Small intestine (tissue), 7 donors: Measurements from ENCODE around the gene POLR3H. TPM values are rescaled to one million over a fixed set of nuclear protein-coding genes. Genes with fewer than 3 reads are reported as not detected.

ENCODE experiments used
- DNase-seq, 2 donors: peaks; one replicate each; pipeline versions ENCODE4 v3.0.0 to v3.0.0-alpha.2; 2013
- FAIRE-seq: peaks from 2 replicates; lab custom pipeline; 2012; peaks lifted over from hg19 to GRCh38; lab: Jason Lieb, UNC
- H3K27ac ChIP-seq, 3 donors: one replicate each; pipeline ENCODE4 v1.5.1; 2013; ENCODE audit warnings: low read length in 2 of 3, mild to moderate bottlenecking in 2 of 3, control low read depth in 1 of 3, inconsistent platforms in 1 of 3, low read depth in 1 of 3, moderate library complexity in 1 of 3
- H3K27me3 ChIP-seq, 3 donors: one replicate each; pipeline ENCODE4 v1.6.1; 2013; ENCODE audit warnings: low read length in 3 of 3, inconsistent platforms in 1 of 3; ENCODE audit not compliant: control insufficient read depth in 3 of 3, insufficient read depth in 3 of 3
- H3K36me3 ChIP-seq, 3 donors: one replicate each; pipeline ENCODE4 v1.6.1; 2013; ENCODE audit warnings: low read length in 3 of 3, inconsistent platforms in 1 of 3, low read depth in 1 of 3, mild to moderate bottlenecking in 1 of 3, moderate library complexity in 1 of 3; ENCODE audit not compliant: control insufficient read depth in 3 of 3, insufficient read depth in 2 of 3
- H3K4me1 ChIP-seq, 3 donors: one replicate each; pipeline ENCODE4 v1.6.1; 2013; ENCODE audit warnings: low read length in 2 of 3, inconsistent platforms in 1 of 3, low read depth in 1 of 3, mild to moderate bottlenecking in 1 of 3, moderate library complexity in 1 of 3; ENCODE audit not compliant: control insufficient read depth in 3 of 3, insufficient read depth in 2 of 3
- H3K4me3 ChIP-seq, 3 donors: one replicate each; pipeline ENCODE4 v1.5.1; 2013; ENCODE audit warnings: low read length in 3 of 3, control low read depth in 1 of 3, inconsistent platforms in 1 of 3, low read depth in 1 of 3, mild to moderate bottlenecking in 1 of 3, moderate library complexity in 1 of 3
- H3K9me3 ChIP-seq, 2 donors: one replicate each; pipeline ENCODE4 v1.6.1; 2013; ENCODE audit warnings: low read depth in 1 of 2, low read length in 1 of 2; ENCODE audit not compliant: control insufficient read depth in 2 of 2, insufficient read depth in 1 of 2
- WGBS, 3 donors: extraction: QIAGEN DNeasy Blood & Tissue Kit; methylation state at CpG; one replicate each; pipeline ENCODE4 v1.1.7; 2013; 5-methylcytosine and 5-hydroxymethylcytosine counted together
- polyA plus RNA-seq, 4 donors: library from polyadenylated mRNA; stranded (reverse) in 3 of 4; unstranded in 1 of 4; fragments of 200-250 nt in 3 of 4; fragments of 120-200 nt in 1 of 4; gene quantifications; one replicate each; pipeline versions ENCODE4 v1.2.1 to v1.2.3, GENCODE V29; 2013
- donor health status: healthy with polysubstance abuse.
- donor health status: control.
- donor health status: control.
- donor health status: Bipolar disorder and iron deficiency.
- donor health status: healthy.

POLR3H gene
- polyA plus RNA-seq, 4 donors = 2.7 to 18.2 (median 9.5) TPM

- Histone ChIP-seq H3K4me3 (no peak overlapping the region), H3K9me3 (no peaks in the 10 kb centered on the region), H3K27ac (no peak overlapping the region), H3K27me3 (no peaks in the 10 kb centered on the region), H3K36me3 (peaks cover 22 to 97% (median 39%) of the 10 kb centered on the region in 3 donors), H3K4me1 (peaks cover 0 to 3% (median 0%) of the 10 kb centered on the region in 3 donors)
- 82 to 88% (median 82%) methylated on average over 5 of the region's 5 CpGs for WGBS, 3 donors
- FAIRE-seq (no peak), DNase-seq (no peak)
Measured at GRCh38 chr22:41513391-41513790, 30.9 kb downstream of the POLR3H start.

- 77 to 88% (median 86%) methylated on average over 17 of the region's 17 CpGs for WGBS, 3 donors
- Histone ChIP-seq H3K36me3 (peaks cover 22 to 97% (median 44%) of the 10 kb centered on the region in 3 donors), H3K27me3 (no peaks in the 10 kb centered on the region), H3K9me3 (no peaks in the 10 kb centered on the region), H3K4me1 (peaks cover 0 to 3% (median 0%) of the 10 kb centered on the region in 3 donors), H3K4me3 (no peak overlapping the region), H3K27ac (no peak overlapping the region)
- no peak for DNase-seq
- no peak for FAIRE-seq
Measured at GRCh38 chr22:41512421-41513194, 31.7 kb downstream of the POLR3H start.

DNA sequence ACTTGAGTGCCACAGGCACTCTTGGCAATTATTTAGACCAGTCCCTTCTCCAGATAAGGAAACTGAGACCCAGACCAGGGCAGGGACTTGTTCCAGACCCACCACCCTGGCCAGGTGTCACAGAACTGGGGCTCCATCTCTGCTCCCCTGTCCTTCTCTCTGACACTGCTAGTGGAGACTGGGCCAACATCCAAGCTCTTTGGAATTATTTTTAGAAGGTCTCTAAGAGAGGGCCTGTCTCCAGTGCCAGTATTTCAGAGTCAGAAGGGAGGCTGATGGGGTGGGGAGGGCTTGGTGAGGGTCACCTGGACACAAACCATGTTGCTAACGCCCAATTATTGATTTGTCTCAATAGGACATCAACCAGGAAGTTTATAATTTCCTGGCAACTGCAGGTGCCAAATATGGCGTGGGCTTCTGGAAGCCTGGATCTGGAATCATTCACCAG is 32.7 kb downstream of the POLR3H start:
- DNase-seq = no peak
- Histone ChIP-seq H3K27ac (peak overlapping the region in 1 of 3 donors; percentile 13), H3K4me3 (no peak overlapping the region)

DNA sequence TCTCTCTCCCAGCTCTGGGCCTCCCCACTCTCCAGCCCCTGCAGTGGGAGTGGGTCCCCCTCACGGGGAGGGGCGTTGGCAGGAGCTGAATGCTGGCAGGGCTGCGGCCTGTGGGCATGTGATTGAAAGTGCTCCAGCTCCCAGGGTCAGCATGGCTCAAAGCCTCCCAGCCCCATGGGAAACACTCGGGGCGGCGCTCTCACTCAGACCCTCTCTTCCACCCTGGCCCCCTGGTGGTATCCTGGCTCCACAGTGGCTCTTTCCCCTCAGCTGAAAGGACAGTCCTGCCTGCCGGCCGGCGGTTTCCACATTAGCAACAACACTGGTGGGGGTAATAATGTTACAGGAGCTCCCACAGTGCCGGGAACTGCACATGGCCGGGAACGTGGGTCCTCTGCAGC is 35.5 kb downstream of the POLR3H start:
- no peaks in the 10 kb centered on the region for H3K9me3 ChIP-seq
- no peak for DNase-seq
- H3K27me3 ChIP-seq = no peaks in the 10 kb centered on the region
- H3K36me3 ChIP-seq = peaks cover 11 to 95% (median 44%) of the 10 kb centered on the region in 3 donors
- no peak overlapping the region for H3K4me3 ChIP-seq
- 81 to 91% (median 87%) methylated on average over 12 of the region's 12 CpGs for WGBS, 3 donors
- no peak for FAIRE-seq
- H3K27ac ChIP-seq = no peak overlapping the region
- no peaks in the 10 kb centered on the region for H3K4me1 ChIP-seq

More for the DNA sequence above, 32.7 kb downstream of the POLR3H start:
- WGBS, 3 donors = 35 to 62% (median 39%) methylated on average over 2 of the region's 2 CpGs
- no peak for FAIRE-seq
- no peaks in the 10 kb centered on the region for H3K9me3 ChIP-seq
- H3K4me1 ChIP-seq = no peaks in the 10 kb centered on the region
- no peaks in the 10 kb centered on the region for H3K27me3 ChIP-seq
- H3K36me3 ChIP-seq = peaks cover 18 to 98% (median 48%) of the 10 kb centered on the region in 3 donors

DNA sequence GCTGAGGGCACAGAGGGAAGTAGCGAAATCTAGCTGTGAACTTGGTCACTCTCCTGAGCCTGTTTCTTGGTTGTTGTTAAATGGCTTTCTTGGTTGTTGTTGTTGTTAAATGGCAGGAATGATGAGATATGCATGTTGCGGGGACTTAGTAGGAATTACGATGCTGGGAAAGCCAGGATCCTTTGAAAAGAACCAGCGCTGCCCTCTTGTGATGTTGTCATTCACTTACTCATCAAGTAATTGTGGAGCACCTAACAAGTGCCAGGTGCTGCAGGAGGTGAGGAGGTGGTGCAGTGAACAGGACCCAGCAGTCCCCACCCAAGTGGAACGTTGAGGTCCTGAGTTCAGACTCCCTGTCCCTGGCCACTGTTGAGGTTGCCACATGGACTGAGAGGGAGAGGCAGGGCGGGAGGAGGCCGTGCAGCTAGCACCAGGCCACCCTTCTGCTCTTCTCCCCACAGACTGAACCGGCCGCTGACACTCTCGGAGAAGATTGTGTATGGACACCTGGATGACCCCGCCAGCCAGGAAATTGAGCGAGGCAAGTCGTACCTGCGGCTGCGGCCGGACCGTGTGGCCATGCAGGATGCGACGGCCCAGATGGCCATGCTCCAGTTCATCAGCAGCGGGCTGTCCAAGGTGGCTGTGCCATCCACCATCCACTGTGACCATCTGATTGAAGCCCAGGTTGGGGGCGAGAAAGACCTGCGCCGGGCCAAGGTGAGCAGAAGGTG is 36.8 kb downstream of the POLR3H start:
- DNase-seq (no peak), FAIRE-seq (no peak)
- Histone ChIP-seq H3K36me3 (peaks cover 10 to 94% (median 43%) of the 10 kb centered on the region in 3 donors), H3K4me1 (no peaks in the 10 kb centered on the region), H3K4me3 (no peak overlapping the region), H3K27me3 (no peaks in the 10 kb centered on the region), H3K9me3 (no peaks in the 10 kb centered on the region), H3K27ac (no peak overlapping the region)
- 91 to 92% (median 91%) methylated on average over 23 of the region's 23 CpGs for WGBS, 3 donors

- H3K4me3 ChIP-seq = no peak overlapping the region
- no peaks in the 10 kb centered on the region for H3K27me3 ChIP-seq
- FAIRE-seq (no peak), DNase-seq (no peak)
- H3K27ac ChIP-seq = no peak overlapping the region
- H3K36me3 ChIP-seq = peaks cover 14 to 96% (median 48%) of the 10 kb centered on the region in 3 donors
- 90 to 93% (median 92%) methylated on average over 10 of the region's 10 CpGs for WGBS, 3 donors
- peaks cover 0 to 5% (median 0%) of the 10 kb centered on the region in 3 donors for H3K4me1 ChIP-seq
- no peaks in the 10 kb centered on the region for H3K9me3 ChIP-seq
Measured at GRCh38 chr22:41505511-41506220, 38.6 kb downstream of the POLR3H start.

DNA sequence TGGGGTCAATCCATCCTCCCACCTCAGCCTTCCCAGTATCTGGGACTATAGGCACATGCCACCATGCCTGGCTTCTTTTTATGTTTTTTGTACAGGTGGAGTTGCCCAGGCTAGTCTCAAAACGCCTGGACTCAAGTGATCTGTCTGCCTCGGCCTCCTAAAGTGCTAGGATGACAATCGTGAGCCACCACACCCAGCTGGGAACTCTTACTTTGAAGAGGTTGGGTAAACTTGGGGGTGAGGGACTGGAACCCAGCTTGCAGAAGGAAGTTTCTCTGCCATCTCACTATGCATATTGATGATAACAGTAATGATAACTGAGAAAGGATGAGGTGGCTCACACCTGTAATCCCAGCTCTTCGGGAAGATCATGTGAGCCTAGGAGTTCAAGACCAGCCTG is 39.5 kb downstream of the POLR3H start:
- Histone ChIP-seq H3K36me3 (peaks cover 11 to 95% (median 47%) of the 10 kb centered on the region in 3 donors), H3K4me3 (no peak overlapping the region), H3K9me3 (no peaks in the 10 kb centered on the region), H3K27me3 (no peaks in the 10 kb centered on the region), H3K27ac (no peak overlapping the region), H3K4me1 (peaks cover 0 to 13% (median 0%) of the 10 kb centered on the region in 3 donors)
- DNase-seq (no peak), FAIRE-seq (no peak)
- WGBS, 3 donors = 77 to 80% (median 78%) methylated on average over 4 of the region's 4 CpGs

GRCh38 chr22:41504397-41504796 is 39.9 kb downstream of the POLR3H start:
- WGBS, 3 donors = 80 to 93% (median 91%) methylated on average over 7 of the region's 7 CpGs
- DNase-seq = no peak
- Histone ChIP-seq H3K9me3 (no peaks in the 10 kb centered on the region), H3K36me3 (peaks cover 11 to 95% (median 46%) of the 10 kb centered on the region in 3 donors), H3K4me3 (no peak overlapping the region), H3K27me3 (no peaks in the 10 kb centered on the region), H3K27ac (no peak overlapping the region), H3K4me1 (peaks cover 0 to 17% (median 0%) of the 10 kb centered on the region in 3 donors)
- no peak for FAIRE-seq
